HG02981 (cell line): Measurements from ENCODE around the gene CSNK1D.

ENCODE experiments used
- ATAC-seq: cut with Tn5 transposase; IDR thresholded peaks from one replicate; pipeline ENCODE4 v1.9.1; 2021; ENCODE audit warnings: mild to moderate bottlenecking, moderate library complexity; ENCODE audit not compliant: unreplicated experiment

The CSNK1D gene

GRCh38 chr17:82241183-82241925 lies 32.1 kb downstream of the CSNK1D start:
- no peak for ATAC-seq

- no peak for ATAC-seq
These were observed 32.9 kb downstream of the CSNK1D start for GRCh38 chr17:82240506-82241182.

- ATAC-seq: no peak
These were observed 33.5 kb downstream of the CSNK1D start for GRCh38 chr17:82239926-82240505.

GRCh38 chr17:82239401-82239925 lies 34.0 kb downstream of the CSNK1D start:
- no peak for ATAC-seq

GRCh38 chr17:82238472-82239201 lies 34.9 kb downstream of the CSNK1D start:
- ATAC-seq: no peak

- no peak for ATAC-seq
These were observed 35.6 kb downstream of the CSNK1D start for GRCh38 chr17:82237746-82238471.

GRCh38 chr17:82237083-82237745 lies 36.3 kb downstream of the CSNK1D start:
- no peak for ATAC-seq

- no peak for ATAC-seq
These were observed 37.1 kb downstream of the CSNK1D start for GRCh38 chr17:82236142-82236971.

- ATAC-seq: no peak
These were observed 37.7 kb downstream of the CSNK1D start for GRCh38 chr17:82235775-82236141.

GRCh38 chr17:82235056-82235774 lies 38.3 kb downstream of the CSNK1D start:
- no peak for ATAC-seq

- no peak for ATAC-seq
These were observed 39.1 kb downstream of the CSNK1D start for GRCh38 chr17:82234211-82235055.

- no peak for ATAC-seq
These were observed 40.4 kb downstream of the CSNK1D start for GRCh38 chr17:82232876-82233785.

- no peak for ATAC-seq
These were observed 41.1 kb downstream of the CSNK1D start for GRCh38 chr17:82232322-82232820.

- no peak for ATAC-seq
These were observed 41.8 kb downstream of the CSNK1D start for GRCh38 chr17:82231562-82232321.

- ATAC-seq: no peak
These were observed 42.3 kb downstream of the CSNK1D start for GRCh38 chr17:82231312-82231561.
